ENCODE measurements around the gene MATK. TPM values are rescaled to one million over a fixed set of nuclear protein-coding genes. Genes with fewer than 3 reads are reported as not detected.

Gene MATK
- total and polyA plus RNA-seq, 7 donors: 0.16 to 0.68 (median 0.32) TPM

- Histone ChIP-seq H3K9me3 (peaks cover 1% of the 10 kb centered on the region), H3K27ac (no peak overlapping the region), H3K4me3 (no peak overlapping the region), H3K36me3 (ENCODE audit: insufficient read depth in 1 of 2, low read depth in 1 of 2) (no peaks in the 10 kb centered on the region), H3K27me3 (ENCODE audit: insufficient read depth in 3 of 3, low read length in 2 of 3) (peaks cover 0 to 8% (median 0%) of the 10 kb centered on the region in 3 donors), H3K4me1 (no peaks in the 10 kb centered on the region)
- DNase-seq: no peak
- no peak for TF ChIP-seq CTCF (IDR thresholded peaks at IDR 0.05)
- 75 to 88% (median 87%) methylated on average over 5 of the region's 5 CpGs for WGBS, 3 donors
- intact Hi-C loops (cut with DNase I): no loop called here
- no peak for ATAC-seq
Observed at GRCh38 chr19:3775831-3776230, 10.3 kb downstream of the MATK start.

- no peak for DNase-seq
- no peaks in the 10 kb centered on the region for H3K4me1 ChIP-seq
- H3K4me3 ChIP-seq: no peak overlapping the region
- H3K27me3 ChIP-seq (ENCODE audit: insufficient read depth in 3 of 3, low read length in 2 of 3): peaks cover 0 to 8% (median 0%) of the 10 kb centered on the region in 3 donors
- no peak overlapping the region for H3K27ac ChIP-seq
- no peaks in the 10 kb centered on the region for H3K36me3 ChIP-seq (ENCODE audit: insufficient read depth in 1 of 2, low read depth in 1 of 2)
- 61 to 74% (median 69%) methylated on average over 2 of the region's 2 CpGs for whole genome bisulfite sequencing, 3 donors
- TF ChIP-seq CTCF (IDR thresholded peaks at IDR 0.05): no peak
- no peaks in the 10 kb centered on the region for H3K9me3 ChIP-seq
- ATAC-seq: no peak
- intact Hi-C loops (cut with DNase I): no loop called here
Observed at GRCh38 chr19:3775374-3775711, 10.8 kb downstream of the MATK start.

GRCh38 chr19:3774621-3775373, 11.4 kb downstream of the MATK start:
- DNase-seq (no peak), ATAC-seq (no peak)
- Histone ChIP-seq H3K9me3 (no peaks in the 10 kb centered on the region), H3K4me3 (no peak overlapping the region), H3K27me3 (ENCODE audit: insufficient read depth in 3 of 3, low read length in 2 of 3) (peaks cover 0 to 8% (median 0%) of the 10 kb centered on the region in 3 donors), H3K27ac (no peak overlapping the region), H3K4me1 (no peaks in the 10 kb centered on the region), H3K36me3 (ENCODE audit: insufficient read depth in 1 of 2, low read depth in 1 of 2) (peaks cover 0 to 1% of the 10 kb centered on the region in 2 donors)
- TF ChIP-seq CTCF (IDR thresholded peaks at IDR 0.05): no peak
- WGBS, 3 donors: 45 to 61% (median 50%) methylated on average over 22 to 25 of the region's 25 CpGs
- intact Hi-C loops (cut with DNase I): no loop called here

- WGBS, 3 donors: 77 to 84% (median 79%) methylated on average over 12 of the region's 12 CpGs
- Histone ChIP-seq H3K27me3 (ENCODE audit: insufficient read depth in 3 of 3, low read length in 2 of 3) (peaks cover 0 to 8% (median 0%) of the 10 kb centered on the region in 3 donors), H3K36me3 (ENCODE audit: insufficient read depth in 1 of 2, low read depth in 1 of 2) (peaks cover 0 to 9% of the 10 kb centered on the region in 2 donors), H3K4me3 (no peak overlapping the region), H3K9me3 (no peaks in the 10 kb centered on the region), H3K4me1 (no peaks in the 10 kb centered on the region), H3K27ac (no peak overlapping the region)
- intact Hi-C loops (cut with DNase I): no loop called here
- DNase-seq (no peak), ATAC-seq (no peak)
- no peak for TF ChIP-seq CTCF (IDR thresholded peaks at IDR 0.05)
Observed at GRCh38 chr19:3773814-3774515, 12.2 kb downstream of the MATK start.
